Measurements from ENCODE around the gene ABTB2.

- TF ChIP-seq POLR2AphosphoS5 (IDR thresholded peaks at IDR 0.05; ENCODE audit: low read depth, low read length) (no peak), REST (IDR thresholded peaks at IDR 0.05; ENCODE audit: insufficient read depth in 1 of 2, low read depth in 2 of 2, low read length in 2 of 2) (no peak), SIN3A (IDR thresholded peaks at IDR 0.05; ENCODE audit: borderline replicate concordance, insufficient read depth, low read length) (no peak), FOXP2 (optimal IDR thresholded peaks at IDR 0.05; ENCODE audit: borderline replicate concordance, extremely low read depth, extremely low read length, insufficient read depth) (no peak), TAF1 (IDR thresholded peaks at IDR 0.05; ENCODE audit: borderline replicate concordance, insufficient read depth, low read length) (no peak)
These were observed 173.9 kb downstream of the ABTB2 start for GRCh38 chr11:34183848-34184391.

All from PFSK-1 (cell line).